WTC11 (cell line): ENCODE measurements around the gene FRK. TPM values are rescaled to one million over a fixed set of nuclear protein-coding genes. Genes with fewer than 3 reads are reported as not detected.

Source experiments
- GRHL2 ChIP-seq: fragments of 250-450 bp; sonication (Bioruptor Pico); IDR thresholded peaks from 2 replicates; pipeline ENCODE4 v1.8.0; 2022; ENCODE audit warnings: mild to moderate bottlenecking, moderate library complexity; ENCODE audit not compliant: insufficient replicate concordance, severe bottlenecking
- NR1H2 ChIP-seq: sonication (generic); formaldehyde crosslinking; IDR thresholded peaks from 2 replicates; pipeline ENCODE4 v1.9.0; 2021; ENCODE audit warnings: mild to moderate bottlenecking, moderate library complexity, missing genetic modification reagents
- RORB ChIP-seq: fragments of 250-450 bp; sonication (Bioruptor Pico); IDR thresholded peaks from 2 replicates; pipeline ENCODE4 v1.9.0; 2021; ENCODE audit warnings: mild to moderate bottlenecking
- TEAD4 ChIP-seq: sonication (generic); formaldehyde crosslinking; IDR thresholded peaks from 2 replicates; pipeline ENCODE4 v1.8.0; 2022; ENCODE audit warnings: mild to moderate bottlenecking, missing genetic modification reagents
- total RNA-seq: library from RNA; stranded (reverse); gene quantifications from 3 replicates; pipeline ENCODE4 v1.2.3, GENCODE V29; 2021
- TF ChIP-seq, protein P1 (sequence below): sonication (generic); formaldehyde crosslinking; IDR thresholded peaks from 2 replicates; pipeline ENCODE4 v1.8.1; 2023; ENCODE audit warnings: mild to moderate bottlenecking, missing genetic modification reagents, moderate library complexity
- TF ChIP-seq, protein P2 (sequence below): sonication (generic); formaldehyde crosslinking; IDR thresholded peaks from 2 replicates; pipeline ENCODE4 v1.8.0; 2023; ENCODE audit warnings: missing genetic modification reagents, mild to moderate bottlenecking, borderline replicate concordance

FRK gene
- total RNA-seq, 1 experiment from 2014 or later, result 0.13 TPM

DNA sequence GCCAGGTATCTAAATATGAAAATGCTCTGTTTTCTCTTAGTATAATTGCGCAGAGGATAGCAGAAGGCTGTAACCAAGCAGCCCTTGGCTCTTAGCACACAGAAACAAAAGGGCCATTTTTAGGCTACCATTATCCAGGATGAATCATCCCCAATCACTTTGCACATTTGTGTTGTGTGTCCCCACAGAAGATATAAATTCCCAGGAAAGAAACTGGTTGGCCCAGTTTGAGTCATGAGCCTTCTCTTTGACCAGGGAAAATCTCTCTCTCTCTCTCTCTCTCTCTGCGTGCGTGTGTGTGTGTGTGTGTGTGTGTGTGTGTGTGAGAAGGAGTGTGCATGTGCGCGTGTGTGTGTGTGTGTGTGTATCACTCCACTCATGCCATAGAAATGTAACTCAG is 178.5 kb downstream of the FRK start (continued):
- no peak for TF ChIP-seq RORB
- no peak for TF ChIP-seq TEAD4
- TF ChIP-seq, protein P1, sequence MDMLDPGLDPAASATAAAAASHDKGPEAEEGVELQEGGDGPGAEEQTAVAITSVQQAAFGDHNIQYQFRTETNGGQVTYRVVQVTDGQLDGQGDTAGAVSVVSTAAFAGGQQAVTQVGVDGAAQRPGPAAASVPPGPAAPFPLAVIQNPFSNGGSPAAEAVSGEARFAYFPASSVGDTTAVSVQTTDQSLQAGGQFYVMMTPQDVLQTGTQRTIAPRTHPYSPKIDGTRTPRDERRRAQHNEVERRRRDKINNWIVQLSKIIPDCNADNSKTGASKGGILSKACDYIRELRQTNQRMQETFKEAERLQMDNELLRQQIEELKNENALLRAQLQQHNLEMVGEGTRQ (CRISPR knock-in tag), result no peak
- TF ChIP-seq GRHL2 (CRISPR knock-in tag), result no peak
- TF ChIP-seq NR1H2 (CRISPR knock-in tag), result no peak
- TF ChIP-seq, protein P2, sequence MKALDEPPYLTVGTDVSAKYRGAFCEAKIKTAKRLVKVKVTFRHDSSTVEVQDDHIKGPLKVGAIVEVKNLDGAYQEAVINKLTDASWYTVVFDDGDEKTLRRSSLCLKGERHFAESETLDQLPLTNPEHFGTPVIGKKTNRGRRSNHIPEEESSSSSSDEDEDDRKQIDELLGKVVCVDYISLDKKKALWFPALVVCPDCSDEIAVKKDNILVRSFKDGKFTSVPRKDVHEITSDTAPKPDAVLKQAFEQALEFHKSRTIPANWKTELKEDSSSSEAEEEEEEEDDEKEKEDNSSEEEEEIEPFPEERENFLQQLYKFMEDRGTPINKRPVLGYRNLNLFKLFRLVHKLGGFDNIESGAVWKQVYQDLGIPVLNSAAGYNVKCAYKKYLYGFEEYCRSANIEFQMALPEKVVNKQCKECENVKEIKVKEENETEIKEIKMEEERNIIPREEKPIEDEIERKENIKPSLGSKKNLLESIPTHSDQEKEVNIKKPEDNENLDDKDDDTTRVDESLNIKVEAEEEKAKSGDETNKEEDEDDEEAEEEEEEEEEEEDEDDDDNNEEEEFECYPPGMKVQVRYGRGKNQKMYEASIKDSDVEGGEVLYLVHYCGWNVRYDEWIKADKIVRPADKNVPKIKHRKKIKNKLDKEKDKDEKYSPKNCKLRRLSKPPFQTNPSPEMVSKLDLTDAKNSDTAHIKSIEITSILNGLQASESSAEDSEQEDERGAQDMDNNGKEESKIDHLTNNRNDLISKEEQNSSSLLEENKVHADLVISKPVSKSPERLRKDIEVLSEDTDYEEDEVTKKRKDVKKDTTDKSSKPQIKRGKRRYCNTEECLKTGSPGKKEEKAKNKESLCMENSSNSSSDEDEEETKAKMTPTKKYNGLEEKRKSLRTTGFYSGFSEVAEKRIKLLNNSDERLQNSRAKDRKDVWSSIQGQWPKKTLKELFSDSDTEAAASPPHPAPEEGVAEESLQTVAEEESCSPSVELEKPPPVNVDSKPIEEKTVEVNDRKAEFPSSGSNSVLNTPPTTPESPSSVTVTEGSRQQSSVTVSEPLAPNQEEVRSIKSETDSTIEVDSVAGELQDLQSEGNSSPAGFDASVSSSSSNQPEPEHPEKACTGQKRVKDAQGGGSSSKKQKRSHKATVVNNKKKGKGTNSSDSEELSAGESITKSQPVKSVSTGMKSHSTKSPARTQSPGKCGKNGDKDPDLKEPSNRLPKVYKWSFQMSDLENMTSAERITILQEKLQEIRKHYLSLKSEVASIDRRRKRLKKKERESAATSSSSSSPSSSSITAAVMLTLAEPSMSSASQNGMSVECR, result no peak

Other genes starting within 250 kb of the FRK start
- 67.1 to 70.1 TPM (median 67.9 TPM) in 3 replicates for gene NT5DC1, start 40.0 kb upstream of the FRK start, total RNA-seq
- 0.07 to 0.32 TPM in 2 of 3 replicates, not detected in the other for gene COL10A1, start 65.2 kb upstream of the FRK start, total RNA-seq
- gene TSPYL4, start 193.2 kb upstream of the FRK start, total RNA-seq, result 13.6 to 15.3 TPM (median 14.2 TPM) in 3 replicates
- 62.4 to 68.6 TPM (median 64.3 TPM) in 3 replicates for gene TSPYL1, start 219.0 kb upstream of the FRK start, total RNA-seq